Lower lobe of right lung (tissue), 2 donors: ENCODE results near the gene DLGAP1. TPM values are rescaled to one million over a fixed set of nuclear protein-coding genes. Genes with fewer than 3 reads are reported as not detected.

Experiments used
- ATAC-seq, 2 donors: fragments of 200-7000 bp; cut with Tn5 transposase; one replicate each; pipeline ENCODE4 v1.9.1; 2020 to 2022; ENCODE audit warnings: mild to moderate bottlenecking in 2 of 2, moderate library complexity in 2 of 2
- DNase-seq: peaks from one replicate; pipeline ENCODE4 v3.0.0-alpha.2; 2020
- H3K27ac ChIP-seq: fragments of 200-600 bp; one replicate; pipeline ENCODE4 v1.8.0; 2022
- H3K27me3 ChIP-seq: fragments of 200-600 bp; one replicate; pipeline ENCODE4 v1.8.0; 2022; ENCODE audit warnings: low read depth
- H3K36me3 ChIP-seq: fragments of 200-600 bp; one replicate; pipeline ENCODE4 v1.8.0; 2022; ENCODE audit warnings: mild to moderate bottlenecking
- H3K4me1 ChIP-seq: fragments of 200-600 bp; one replicate; pipeline ENCODE4 v1.8.0; 2022
- H3K4me3 ChIP-seq: fragments of 200-600 bp; one replicate; pipeline ENCODE4 v1.8.0; 2022; ENCODE audit warnings: mild to moderate bottlenecking
- H3K9me3 ChIP-seq: fragments of 200-600 bp; one replicate; pipeline ENCODE4 v1.8.0; 2022
- CTCF ChIP-seq: fragments of 200-600 bp; IDR thresholded peaks from one replicate; pipeline ENCODE4 v1.8.0; 2022; ENCODE audit warnings: antibody characterized with exemption, mild to moderate bottlenecking
- intact Hi-C: fragments of 100-400 bp; cut with DNase I; formaldehyde crosslinking; loops from one replicate; pipeline ENCODE4 v1.11.0; 2022
- total RNA-seq: library from RNA; stranded (reverse); fragmentation: NEBNext Ultra II Directional; extraction: Animal tissue kit (Norgen Biotek cat#: 25700); gene quantifications from one replicate; pipeline ENCODE4 v1.2.1, GENCODE V29; 2021
- donor health status: DM: no; HTN: yes; CAD: no; lungs with severe emphysema.

The DLGAP1 gene
- total RNA-seq, 1 donor from 2014 or later: 3.8 TPM

- ATAC-seq: no peak
- no peak overlapping the region for H3K4me3 ChIP-seq
- no peaks in the 10 kb centered on the region for H3K27me3 ChIP-seq
- no peaks in the 10 kb centered on the region for H3K4me1 ChIP-seq
- intact Hi-C loops: no loop called here
- H3K9me3 ChIP-seq: no peaks in the 10 kb centered on the region
- DNase-seq: no peak
- H3K36me3 ChIP-seq: no peaks in the 10 kb centered on the region
- no peak for TF ChIP-seq CTCF
- no peak overlapping the region for H3K27ac ChIP-seq
Measured at GRCh38 chr18:4211111-4211837, 243.8 kb downstream of the DLGAP1 start.

GRCh38 chr18:4208366-4208765 is 246.7 kb downstream of the DLGAP1 start:
- no peaks in the 10 kb centered on the region for H3K9me3 ChIP-seq
- no peak overlapping the region for H3K4me3 ChIP-seq
- H3K4me1 ChIP-seq: no peaks in the 10 kb centered on the region
- no peaks in the 10 kb centered on the region for H3K36me3 ChIP-seq
- no peaks in the 10 kb centered on the region for H3K27me3 ChIP-seq
- no peak overlapping the region for H3K27ac ChIP-seq
- intact Hi-C loops: no loop called here
- ATAC-seq: no peak
- TF ChIP-seq CTCF: no peak
- no peak for DNase-seq

DNA sequence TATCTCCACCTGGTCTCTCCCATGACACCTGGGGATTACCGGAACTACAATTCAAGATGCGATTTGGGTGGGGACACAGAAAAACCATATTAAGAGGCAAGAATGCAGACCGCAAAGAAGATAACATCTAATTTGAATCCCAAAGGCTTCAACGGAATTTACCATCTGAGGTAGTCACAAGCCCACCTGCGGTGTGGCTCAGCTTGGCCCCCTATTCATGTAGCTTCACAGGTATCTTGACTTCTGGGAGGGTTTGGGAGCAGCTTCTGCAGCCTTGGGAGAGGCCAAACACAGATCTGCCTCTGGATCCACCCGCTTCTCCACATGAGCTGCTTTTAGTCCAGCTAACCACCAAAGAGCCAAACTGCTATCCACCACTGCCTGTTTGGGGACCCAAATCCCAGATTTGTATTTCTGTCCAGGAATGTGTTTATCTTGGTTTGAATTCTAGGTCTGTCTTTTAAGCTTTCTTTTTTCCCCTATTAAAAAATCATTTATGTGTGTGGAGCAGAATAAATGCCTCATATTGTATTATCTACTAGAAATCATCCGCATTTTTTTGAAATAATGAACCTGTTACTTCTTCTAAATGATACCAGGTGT is 247.6 kb downstream of the DLGAP1 start:
- no peak for DNase-seq
- intact Hi-C loops: no loop called here
- H3K36me3 ChIP-seq: no peaks in the 10 kb centered on the region

DNA sequence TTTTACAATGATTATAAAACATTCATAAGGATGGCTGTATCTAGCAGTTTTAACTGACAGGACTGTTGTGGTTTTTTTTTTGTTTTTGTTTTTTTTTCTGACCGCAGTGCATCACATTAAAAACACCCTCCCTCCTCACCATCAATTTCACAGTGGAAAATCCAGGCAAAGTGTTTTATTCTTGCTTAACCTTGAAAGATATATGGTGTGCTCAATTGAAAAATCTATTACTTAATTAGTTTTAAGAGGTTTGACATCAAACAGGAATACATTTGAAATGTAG is 250.7 kb downstream of the DLGAP1 start:
- DNase-seq (no peak), ATAC-seq (no peak)
- intact Hi-C loops: no loop called here
- H3K27ac ChIP-seq: no peak overlapping the region
- no peak for TF ChIP-seq CTCF
- H3K4me1 ChIP-seq: no peaks in the 10 kb centered on the region
- no peaks in the 10 kb centered on the region for H3K9me3 ChIP-seq
- H3K4me3 ChIP-seq: no peak overlapping the region
- H3K36me3 ChIP-seq: no peaks in the 10 kb centered on the region
- no peaks in the 10 kb centered on the region for H3K27me3 ChIP-seq

More for the DNA sequence above, 247.6 kb downstream of the DLGAP1 start:
- no peak for TF ChIP-seq CTCF
- Histone ChIP-seq H3K27ac (no peak overlapping the region), H3K4me1 (no peaks in the 10 kb centered on the region), H3K4me3 (no peak overlapping the region), H3K9me3 (no peaks in the 10 kb centered on the region), H3K27me3 (no peaks in the 10 kb centered on the region)
- ATAC-seq: no peak

- H3K4me1 ChIP-seq: no peaks in the 10 kb centered on the region
- intact Hi-C loops: no loop called here
- no peak for ATAC-seq
- no peak overlapping the region for H3K27ac ChIP-seq
- H3K9me3 ChIP-seq: no peaks in the 10 kb centered on the region
- no peak for DNase-seq
- no peaks in the 10 kb centered on the region for H3K27me3 ChIP-seq
- no peak for TF ChIP-seq CTCF
- no peaks in the 10 kb centered on the region for H3K36me3 ChIP-seq
- no peak overlapping the region for H3K4me3 ChIP-seq
Measured at GRCh38 chr18:4203568-4204437, 251.3 kb downstream of the DLGAP1 start.
